RWPE1 (cell line): ENCODE results near the gene SCAPER.

Experiments
- CTCF ChIA-PET: fragments of 350-600 bp; sonication (Branson Sonifier 250); formaldehyde crosslinking; extraction: SDS; loops from one replicate; lab custom pipeline; 2021; lab: Yijun Ruan, JAX
- POLR2A ChIA-PET: fragments of 400-600 bp; formaldehyde crosslinking; extraction: SDS; loops from one replicate; lab custom pipeline; 2020; ENCODE audit warnings: antibody characterized with exemption; ENCODE audit not compliant: low non-redundant PET; lab: Yijun Ruan, JAX
- DNase-seq: peaks from one replicate; pipeline ENCODE4 v3.0.0; 2012; ENCODE audit warnings: low spot score
- H3K27ac ChIP-seq: fragments of 450-650 bp; 2 replicates; pipeline ENCODE4 v1.5.1; 2017
- CTCF ChIP-seq: fragments of 450-650 bp; conservative IDR thresholded peaks from 2 replicates; pipeline ENCODE4 v1.5.1; 2017; ENCODE audit warnings: low read depth, mild to moderate bottlenecking

Gene SCAPER

GRCh38 chr15:76429661-76430060 is 475.5 kb downstream of the SCAPER start:
- CTCF ChIA-PET, result no interaction called here
- no peak overlapping the region for H3K27ac ChIP-seq
- DNase-seq, result no peak
- POLR2A ChIA-PET, result no interaction called here
- no peak for TF ChIP-seq CTCF

GRCh38 chr15:76426941-76427340 is 478.2 kb downstream of the SCAPER start:
- DNase-seq, result no peak
- ChIA-PET POLR2A (no interaction called here), CTCF (no interaction called here)
- no peak overlapping the region for H3K27ac ChIP-seq
- no peak for TF ChIP-seq CTCF

GRCh38 chr15:76418352-76419140 is 486.6 kb downstream of the SCAPER start:
- H3K27ac ChIP-seq, result peak overlapping the region; percentile 14; the same call in 1 of the 2 replicates
- ChIA-PET CTCF (interaction anchor here (0.6 kb wide), 1 partner anchor 9 kb away, joined by 3 read pairs; no protein-coding TSS in a partner anchor), POLR2A (no interaction called here)
- no peak for DNase-seq
- no peak for TF ChIP-seq CTCF

- H3K27ac ChIP-seq, result no peak overlapping the region
- TF ChIP-seq CTCF, result no peak
- CTCF ChIA-PET, result no interaction called here
- POLR2A ChIA-PET, result no interaction called here
- no peak for DNase-seq
Observed at GRCh38 chr15:76401285-76401684, 503.9 kb downstream of the SCAPER start.

- ChIA-PET CTCF (interaction anchor here (0.6 kb wide), 1 partner anchor 573 kb away, joined by 4 read pairs; no protein-coding TSS in a partner anchor), POLR2A (no interaction called here)
- TF ChIP-seq CTCF, result no peak
- no peak overlapping the region for H3K27ac ChIP-seq
- no peak for DNase-seq
Observed at GRCh38 chr15:76398317-76399104, 506.6 kb downstream of the SCAPER start.

- no peak overlapping the region for H3K27ac ChIP-seq
- ChIA-PET CTCF (no interaction called here), POLR2A (no interaction called here)
- no peak for DNase-seq
- no peak for TF ChIP-seq CTCF
Observed at GRCh38 chr15:76393614-76394013, 511.5 kb downstream of the SCAPER start.
